MM.1S (cell line): ENCODE data around the gene SCAF4.

Experiments used
- CTCF ChIP-seq: fragments of 300-600 bp; sonication (generic); IDR thresholded peaks from 2 replicates; pipeline ENCODE4 v1.5.1; 2016; ENCODE audit warnings: antibody characterized with exemption, low read length, mixed read lengths
- EZH2 ChIP-seq: fragments of 300-600 bp; sonication (generic); optimal IDR thresholded peaks from 2 replicates; pipeline ENCODE3; 2017; ENCODE audit warnings: low read depth, mild to moderate bottlenecking, antibody characterized with exemption, low read length, mixed read lengths
- EZH2phosphoT487 ChIP-seq: fragments of 300-600 bp; sonication (generic); IDR thresholded peaks from 2 replicates; pipeline ENCODE4 v1.6.1; 2018; ENCODE audit warnings: antibody characterized with exemption, low read length

GRCh38 chr21:31733551-31734149 is 1.7 kb upstream of the SCAF4 start:
- TF ChIP-seq CTCF: no peak
- no peak for TF ChIP-seq EZH2
- TF ChIP-seq EZH2phosphoT487: no peak
